HG02938 (cell line): ENCODE results near the gene LINGO3.

Source experiments
- ATAC-seq: cut with Tn5 transposase; IDR thresholded peaks from one replicate; pipeline ENCODE4 v1.9.1; 2021; ENCODE audit warnings: mild to moderate bottlenecking, moderate library complexity; ENCODE audit not compliant: unreplicated experiment

Gene LINGO3

GRCh38 chr19:2327773-2328400 lies 19.9 kb upstream of the LINGO3 start:
- ATAC-seq, result no peak

GRCh38 chr19:2326699-2327360 lies 18.9 kb upstream of the LINGO3 start:
- ATAC-seq, result no peak

- no peak for ATAC-seq
Observed at GRCh38 chr19:2325281-2326046, 17.5 kb upstream of the LINGO3 start.

- no peak for ATAC-seq
Observed at GRCh38 chr19:2324220-2324948, 16.4 kb upstream of the LINGO3 start.

- ATAC-seq, result no peak
Observed at GRCh38 chr19:2323707-2324106, 15.8 kb upstream of the LINGO3 start.

GRCh38 chr19:2321565-2322283 lies 13.8 kb upstream of the LINGO3 start:
- no peak for ATAC-seq

GRCh38 chr19:2320939-2321338 lies 13.0 kb upstream of the LINGO3 start:
- no peak for ATAC-seq

- no peak for ATAC-seq
Observed at GRCh38 chr19:2320049-2320448, 12.1 kb upstream of the LINGO3 start.

GRCh38 chr19:2319551-2319950 lies 11.6 kb upstream of the LINGO3 start:
- no peak for ATAC-seq

- ATAC-seq, result no peak
Observed at GRCh38 chr19:2318923-2319322, 11.0 kb upstream of the LINGO3 start.

- no peak for ATAC-seq
Observed at GRCh38 chr19:2317756-2318155, 9.8 kb upstream of the LINGO3 start.

- no peak for ATAC-seq
Observed at GRCh38 chr19:2317300-2317699, 9.3 kb upstream of the LINGO3 start.

- no peak for ATAC-seq
Observed at GRCh38 chr19:2315818-2316353, 7.9 kb upstream of the LINGO3 start.

GRCh38 chr19:2315121-2315817 lies 7.3 kb upstream of the LINGO3 start:
- ATAC-seq, result no peak

- ATAC-seq, result no peak
Observed at GRCh38 chr19:2312820-2313501, 5.0 kb upstream of the LINGO3 start.

GRCh38 chr19:2311093-2311492 lies 3.1 kb upstream of the LINGO3 start:
- ATAC-seq, result no peak

GRCh38 chr19:2309734-2310362 lies 1.9 kb upstream of the LINGO3 start:
- no peak for ATAC-seq

GRCh38 chr19:2307518-2308012 lies 389 bp downstream of the LINGO3 start:
- no peak for ATAC-seq

GRCh38 chr19:2306971-2307370 lies 983 bp downstream of the LINGO3 start:
- no peak for ATAC-seq
